NB4 (cell line): ENCODE data around the gene CLNS1A.

Experiments used
- DNase-seq: peaks from one replicate; pipeline ENCODE4 v3.0.0; 2010; ENCODE audit warnings: low read depth
- H3K4me3 ChIP-seq: one replicate; pipeline ENCODE4 v1.5.1; 2011; ENCODE audit warnings: mild to moderate bottlenecking, low read depth, low read length, moderate library complexity
- MYC ChIP-seq: IDR thresholded peaks from 2 replicates; pipeline ENCODE4 v1.6.1; 2011; ENCODE audit warnings: low read depth, low read length
- POLR2A ChIP-seq: IDR thresholded peaks from 2 replicates; pipeline ENCODE4 v1.6.1; 2011; ENCODE audit warnings: mild to moderate bottlenecking; ENCODE audit not compliant: insufficient read length; ENCODE audit errors: extremely low read depth
- TF ChIP-seq, protein P1 (sequence below): IDR thresholded peaks from one replicate; pipeline ENCODE4 v1.5.1; 2012; ENCODE audit warnings: low read depth, low read length
- TF ChIP-seq, protein P2 (sequence below): IDR thresholded peaks from 2 replicates; pipeline ENCODE4 v1.6.1; 2011; ENCODE audit warnings: low read depth, low read length

CLNS1A gene

DNA sequence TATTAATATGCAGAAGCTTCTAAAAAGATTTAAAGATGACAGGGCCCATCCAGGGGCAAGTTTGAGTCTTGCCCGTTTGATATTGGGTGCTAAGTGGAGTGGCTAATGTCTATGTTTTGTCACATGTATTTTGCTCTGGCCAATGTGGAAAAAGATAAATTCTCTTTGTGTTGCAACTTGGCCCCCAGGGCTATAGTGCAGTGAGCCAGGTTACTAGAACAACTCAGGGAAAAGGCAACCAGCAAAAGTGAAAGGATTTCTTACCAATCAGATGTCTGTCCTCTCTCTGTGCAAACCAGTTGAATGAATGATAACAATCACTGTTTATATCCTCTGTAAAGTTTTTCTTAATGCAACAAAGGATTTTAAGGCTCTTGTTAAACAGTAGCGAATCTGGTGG lies 4.6 kb upstream of the CLNS1A start:
- no peak for DNase-seq
- no peak for TF ChIP-seq MYC
- TF ChIP-seq, protein P1, sequence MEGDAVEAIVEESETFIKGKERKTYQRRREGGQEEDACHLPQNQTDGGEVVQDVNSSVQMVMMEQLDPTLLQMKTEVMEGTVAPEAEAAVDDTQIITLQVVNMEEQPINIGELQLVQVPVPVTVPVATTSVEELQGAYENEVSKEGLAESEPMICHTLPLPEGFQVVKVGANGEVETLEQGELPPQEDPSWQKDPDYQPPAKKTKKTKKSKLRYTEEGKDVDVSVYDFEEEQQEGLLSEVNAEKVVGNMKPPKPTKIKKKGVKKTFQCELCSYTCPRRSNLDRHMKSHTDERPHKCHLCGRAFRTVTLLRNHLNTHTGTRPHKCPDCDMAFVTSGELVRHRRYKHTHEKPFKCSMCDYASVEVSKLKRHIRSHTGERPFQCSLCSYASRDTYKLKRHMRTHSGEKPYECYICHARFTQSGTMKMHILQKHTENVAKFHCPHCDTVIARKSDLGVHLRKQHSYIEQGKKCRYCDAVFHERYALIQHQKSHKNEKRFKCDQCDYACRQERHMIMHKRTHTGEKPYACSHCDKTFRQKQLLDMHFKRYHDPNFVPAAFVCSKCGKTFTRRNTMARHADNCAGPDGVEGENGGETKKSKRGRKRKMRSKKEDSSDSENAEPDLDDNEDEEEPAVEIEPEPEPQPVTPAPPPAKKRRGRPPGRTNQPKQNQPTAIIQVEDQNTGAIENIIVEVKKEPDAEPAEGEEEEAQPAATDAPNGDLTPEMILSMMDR: no peak
- TF ChIP-seq, protein P2, sequence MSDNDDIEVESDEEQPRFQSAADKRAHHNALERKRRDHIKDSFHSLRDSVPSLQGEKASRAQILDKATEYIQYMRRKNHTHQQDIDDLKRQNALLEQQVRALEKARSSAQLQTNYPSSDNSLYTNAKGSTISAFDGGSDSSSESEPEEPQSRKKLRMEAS: no peak
- TF ChIP-seq POLR2A: no peak
- H3K4me3 ChIP-seq: no peak overlapping the region

DNA sequence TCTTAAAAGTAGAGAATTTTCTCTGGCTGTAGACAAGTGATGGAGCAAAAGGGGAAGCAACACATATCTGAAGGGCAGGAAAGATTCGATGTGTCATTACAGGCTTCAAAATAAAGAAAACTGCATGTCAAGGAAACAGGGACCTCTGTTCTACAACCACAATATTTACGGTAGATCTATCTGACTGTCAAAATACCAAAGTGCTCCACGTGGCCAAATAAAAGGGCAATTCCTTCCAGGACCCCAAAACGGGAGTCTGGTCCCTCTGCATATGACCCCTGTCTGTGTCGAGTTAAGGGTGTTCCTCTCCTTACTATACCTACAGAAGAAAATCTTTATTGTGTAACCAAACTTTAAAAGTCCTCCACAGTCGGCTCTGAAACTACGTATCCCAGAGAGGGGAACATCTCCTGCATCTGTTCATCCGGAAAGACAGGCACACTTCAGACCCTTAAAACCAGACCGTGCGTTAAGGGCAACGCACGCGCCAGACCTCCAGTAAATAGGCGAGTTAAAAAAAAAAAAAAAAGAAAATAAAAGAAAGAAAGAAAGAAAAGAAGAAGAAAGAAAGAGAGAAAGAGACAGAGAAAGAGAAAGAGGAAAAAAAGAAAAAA lies 756 bp downstream of the CLNS1A start:
- TF ChIP-seq, protein P2: peak; percentile 79
- TF ChIP-seq POLR2A (no peak), MYC (no peak; the same call in none of the 2 replicates)
- peak overlapping the region; percentile 90 for H3K4me3 ChIP-seq
- DNase-seq: peak; percentile 75

DNA sequence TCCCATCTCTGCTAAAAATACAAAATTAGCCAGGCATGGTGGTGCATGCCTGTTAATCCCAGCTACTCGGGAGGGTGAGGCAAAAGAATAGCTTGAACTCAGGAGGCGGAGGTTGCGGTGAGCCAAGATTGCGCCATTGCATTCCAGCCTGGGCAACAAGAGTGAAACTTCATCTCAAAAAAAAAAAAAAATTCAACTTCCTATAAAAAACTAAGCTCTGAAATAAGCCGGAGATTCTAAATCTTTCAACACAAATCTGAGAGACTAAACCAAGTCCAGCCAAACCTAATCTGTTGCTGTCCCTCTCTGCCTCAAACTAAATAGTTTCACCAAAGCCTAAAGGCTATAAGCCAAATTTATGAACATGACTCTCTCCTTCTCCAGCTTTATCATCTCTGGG lies 3.7 kb downstream of the CLNS1A start:
- peak; percentile 81 for DNase-seq
- H3K4me3 ChIP-seq: peak overlapping the region; percentile 90

DNA sequence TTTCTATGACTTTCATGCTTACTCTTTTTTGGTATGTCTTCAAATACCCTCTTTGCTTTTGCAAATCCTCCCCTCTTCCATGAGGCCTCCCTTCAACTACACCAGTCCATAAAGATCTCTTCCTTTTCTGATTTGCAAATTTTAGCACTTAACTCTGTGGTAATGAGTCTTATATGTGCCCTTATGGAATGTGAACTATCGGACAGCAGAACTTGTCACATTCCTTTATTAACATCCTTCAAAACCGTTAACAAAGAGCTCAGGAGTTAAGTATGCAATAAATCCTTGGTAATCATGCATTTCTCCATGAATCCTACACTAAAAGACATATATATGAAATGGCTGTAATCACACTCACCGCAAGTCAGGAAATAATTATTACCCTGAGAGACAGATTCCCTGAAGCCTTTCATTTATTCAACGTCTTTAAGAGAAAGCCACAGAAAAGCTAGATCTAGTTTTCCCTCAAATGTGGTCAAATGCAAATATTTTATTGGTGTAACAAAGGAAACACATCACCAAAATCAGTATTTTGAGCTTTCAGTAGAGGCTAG lies 7.4 kb downstream of the CLNS1A start:
- H3K4me3 ChIP-seq: no peak overlapping the region
- TF ChIP-seq, protein P2: no peak
- TF ChIP-seq MYC (no peak), POLR2A (no peak)
- TF ChIP-seq, protein P1: no peak
- DNase-seq: no peak

DNA sequence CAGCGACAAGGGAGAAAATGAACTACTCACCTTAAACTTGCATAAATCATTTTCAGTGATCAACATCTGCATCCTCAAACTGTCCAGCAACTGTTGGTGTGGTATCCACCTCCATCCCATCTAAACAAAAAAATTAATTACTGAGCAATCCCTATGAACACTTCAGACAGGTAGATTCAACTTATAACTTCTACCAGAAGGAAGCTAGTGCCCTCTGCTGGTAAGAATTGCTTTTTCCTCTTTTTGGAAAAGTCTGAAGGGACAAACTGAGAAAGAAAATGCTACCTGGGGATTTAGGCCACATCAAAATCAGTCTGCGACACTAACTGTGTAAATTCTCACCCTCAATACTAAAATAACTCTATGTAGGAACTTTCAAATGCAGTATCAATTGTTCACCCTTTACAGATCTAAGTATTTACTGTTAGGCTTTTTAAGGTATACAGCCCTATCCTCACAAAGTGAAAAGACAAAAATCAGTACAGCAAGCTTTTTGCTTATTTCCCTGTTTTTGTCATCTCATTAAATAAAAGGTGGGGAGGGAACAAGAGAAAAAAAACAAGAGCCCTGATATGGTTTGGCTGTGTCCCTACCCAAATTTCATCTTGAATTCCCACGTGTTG lies 17.9 kb downstream of the CLNS1A start:
- no peak overlapping the region for H3K4me3 ChIP-seq
- TF ChIP-seq MYC: no peak
- TF ChIP-seq, protein P1: peak; percentile 65
- peak; percentile 62 for DNase-seq

DNA sequence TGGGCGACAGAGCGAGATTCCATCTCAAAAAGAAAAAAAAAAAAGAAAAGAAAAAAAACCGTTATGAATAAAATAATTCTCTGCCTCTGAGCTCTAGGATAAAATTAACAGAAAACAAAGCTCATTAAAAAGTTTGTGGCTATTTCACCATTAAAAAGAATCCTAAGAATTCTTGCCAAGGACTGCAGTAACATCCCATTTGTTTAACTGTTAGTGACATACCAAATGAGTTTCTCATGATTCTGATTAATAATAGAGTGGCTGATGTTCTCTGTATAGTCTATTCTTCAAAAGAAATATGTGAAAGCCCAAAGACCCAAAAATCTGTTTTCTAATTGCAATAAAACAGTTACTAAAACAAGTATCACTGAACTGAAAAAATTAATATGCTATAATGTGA lies 19.7 kb downstream of the CLNS1A start:
- TF ChIP-seq MYC (no peak), POLR2A (no peak)
- TF ChIP-seq, protein P1: no peak
- TF ChIP-seq, protein P2: no peak
- H3K4me3 ChIP-seq: no peak overlapping the region
- DNase-seq: no peak
